Lung (tissue), 12 donors: ENCODE results near the gene DDX56. TPM values are rescaled to one million over a fixed set of nuclear protein-coding genes. Genes with fewer than 3 reads are reported as not detected.

Experiments used
- ATAC-seq: fragments of 200-7000 bp; cut with Tn5 transposase; one replicate; pipeline ENCODE4 v1.9.1; 2020; ENCODE audit warnings: moderate number of reproducible peaks; ENCODE audit not compliant: insufficient read depth, low FRiP score
- DNase-seq, 3 donors: peaks; one replicate each; pipeline ENCODE4 v3.0.0-alpha.2; 2013 to 2017
- H3K27ac ChIP-seq, 2 donors: one replicate each; pipeline ENCODE4 v1.5.1; 2013; ENCODE audit warnings: mild to moderate bottlenecking in 2 of 2, moderate library complexity in 2 of 2, control low read depth in 1 of 2, inconsistent platforms in 1 of 2, low read depth in 1 of 2, low read length in 1 of 2
- H3K27me3 ChIP-seq, 3 donors: one replicate each; pipeline ENCODE4 v1.5.1; 2013; ENCODE audit warnings: low read length in 2 of 3; ENCODE audit not compliant: control insufficient read depth in 3 of 3, insufficient read depth in 3 of 3
- H3K36me3 ChIP-seq, 4 donors: one replicate each; pipeline ENCODE4 v1.5.1; 2013; ENCODE audit warnings: low read length in 4 of 4, mild to moderate bottlenecking in 1 of 4, moderate library complexity in 1 of 4; ENCODE audit not compliant: control insufficient read depth in 4 of 4, insufficient read depth in 4 of 4
- H3K4me1 ChIP-seq, 5 donors: one replicate each; pipeline ENCODE4 v1.5.1; 2013; ENCODE audit warnings: low read length in 5 of 5, mild to moderate bottlenecking in 2 of 5, moderate library complexity in 1 of 5; ENCODE audit not compliant: control insufficient read depth in 5 of 5, insufficient read depth in 5 of 5
- H3K4me3 ChIP-seq: one replicate; pipeline ENCODE4 v1.5.1; 2013; ENCODE audit warnings: mild to moderate bottlenecking, control low read depth, moderate library complexity
- H3K9ac ChIP-seq, 2 donors: one replicate each; pipeline ENCODE4 v1.5.1; 2013; ENCODE audit warnings: low read length in 2 of 2, control low read depth in 1 of 2; ENCODE audit not compliant: insufficient read depth in 1 of 2
- H3K9me3 ChIP-seq, 4 donors: one replicate each; pipeline ENCODE4 v1.5.1; 2013; ENCODE audit warnings: low read length in 3 of 4, mild to moderate bottlenecking in 1 of 4, moderate library complexity in 1 of 4; ENCODE audit not compliant: control insufficient read depth in 4 of 4, insufficient read depth in 3 of 4
- WGBS, 2 donors: extraction: QIAGEN DNeasy Blood & Tissue Kit; methylation state at CpG; one replicate each; pipeline ENCODE4 v1.1.7; 2013; 5-methylcytosine and 5-hydroxymethylcytosine counted together
- polyA plus RNA-seq, 2 donors: library from polyadenylated mRNA; stranded (reverse); fragments of 200-250 nt; gene quantifications; one replicate each; pipeline ENCODE4 v1.2.1, GENCODE V29; 2013
- total RNA-seq, 2 donors: library from RNA; depleted of rRNA in 1 of 2; stranded (reverse); fragments of >200 nt in 1 of 2; gene quantifications; one replicate each; pipeline ENCODE4 v1.2.1, GENCODE V29; 2014 to 2021
- TF ChIP-seq, protein P1 (sequence below): IDR thresholded peaks from 2 replicates; pipeline ENCODE4 v1.5.1; 2012; ENCODE audit warnings: mild to moderate bottlenecking; ENCODE audit errors: control extremely low read depth, extremely low read depth
- donor health status: control.
- donor health status: control.
- donor health status: Bipolar disorder and iron deficiency.
- donor health status: healthy.
- donor health status: DM: yes; HTN: yes; CAD: no.

DDX56 gene
- total and polyA plus RNA-seq, 4 donors, result 45.9 to 67.5 (median 58.2) TPM

DNA sequence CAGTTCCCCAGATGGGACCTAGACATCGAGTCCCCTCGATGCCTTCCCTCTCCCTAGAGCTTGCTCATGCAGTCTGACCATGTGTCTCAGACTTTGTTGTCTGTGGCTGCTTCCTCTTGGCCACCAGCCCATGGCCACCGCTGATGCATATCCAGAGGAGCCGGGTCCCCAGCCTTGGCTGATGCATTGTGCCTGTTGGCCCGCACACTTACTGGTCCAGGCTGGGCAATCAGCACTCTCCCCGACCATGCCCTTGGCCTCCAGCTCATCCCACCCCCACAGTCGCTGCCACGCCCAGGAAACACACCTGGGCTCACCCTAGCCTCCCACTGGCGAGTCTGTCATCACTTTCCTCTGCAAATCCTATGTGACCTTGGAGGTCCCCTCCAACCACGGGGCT lies 42.7 kb downstream of the DDX56 start:
- Histone ChIP-seq H3K9me3 (peaks cover 0 to 9% (median 0%) of the 10 kb centered on the region in 4 donors), H3K36me3 (no peaks in the 10 kb centered on the region), H3K4me1 (peaks cover 0 to 15% (median 0%) of the 10 kb centered on the region in 5 donors), H3K9ac (no peak overlapping the region), H3K27ac (no peak overlapping the region), H3K4me3 (no peak overlapping the region), H3K27me3 (no peaks in the 10 kb centered on the region)
- TF ChIP-seq, protein P1, sequence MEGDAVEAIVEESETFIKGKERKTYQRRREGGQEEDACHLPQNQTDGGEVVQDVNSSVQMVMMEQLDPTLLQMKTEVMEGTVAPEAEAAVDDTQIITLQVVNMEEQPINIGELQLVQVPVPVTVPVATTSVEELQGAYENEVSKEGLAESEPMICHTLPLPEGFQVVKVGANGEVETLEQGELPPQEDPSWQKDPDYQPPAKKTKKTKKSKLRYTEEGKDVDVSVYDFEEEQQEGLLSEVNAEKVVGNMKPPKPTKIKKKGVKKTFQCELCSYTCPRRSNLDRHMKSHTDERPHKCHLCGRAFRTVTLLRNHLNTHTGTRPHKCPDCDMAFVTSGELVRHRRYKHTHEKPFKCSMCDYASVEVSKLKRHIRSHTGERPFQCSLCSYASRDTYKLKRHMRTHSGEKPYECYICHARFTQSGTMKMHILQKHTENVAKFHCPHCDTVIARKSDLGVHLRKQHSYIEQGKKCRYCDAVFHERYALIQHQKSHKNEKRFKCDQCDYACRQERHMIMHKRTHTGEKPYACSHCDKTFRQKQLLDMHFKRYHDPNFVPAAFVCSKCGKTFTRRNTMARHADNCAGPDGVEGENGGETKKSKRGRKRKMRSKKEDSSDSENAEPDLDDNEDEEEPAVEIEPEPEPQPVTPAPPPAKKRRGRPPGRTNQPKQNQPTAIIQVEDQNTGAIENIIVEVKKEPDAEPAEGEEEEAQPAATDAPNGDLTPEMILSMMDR, result no peak
- WGBS, 2 donors, result 71 to 79% methylated on average over 10 of the region's 10 CpGs
- DNase-seq (no peak), ATAC-seq (no peak)

DNA sequence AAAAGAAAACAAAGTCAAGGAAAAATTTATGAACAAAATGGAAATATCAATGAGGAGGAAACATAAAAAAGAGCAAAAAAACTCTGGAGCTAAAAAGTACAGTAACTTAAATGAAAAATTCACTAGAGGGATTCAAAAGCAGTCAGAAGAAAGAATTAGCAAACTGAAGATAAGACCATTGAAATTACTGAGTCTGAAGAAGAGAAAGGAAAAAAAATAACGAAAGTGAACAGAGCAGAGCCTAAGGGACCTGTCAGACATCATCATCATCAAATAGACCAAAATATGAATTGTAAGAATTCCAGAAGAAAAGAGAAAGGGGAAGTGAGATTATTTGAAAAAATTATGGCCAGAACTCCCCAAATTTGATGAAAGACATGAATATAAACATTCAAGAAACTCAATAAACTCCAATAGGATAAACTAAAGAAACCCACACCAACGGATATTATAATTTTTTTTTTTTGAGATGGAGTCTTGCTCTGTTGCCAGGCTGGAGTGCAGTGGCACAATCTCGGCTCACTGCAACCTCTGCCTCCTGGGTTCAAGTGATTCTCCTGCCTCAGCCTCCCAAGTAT lies 48.8 kb downstream of the DDX56 start:
- Histone ChIP-seq H3K36me3 (no peaks in the 10 kb centered on the region), H3K4me3 (no peak overlapping the region), H3K4me1 (no peaks in the 10 kb centered on the region), H3K9ac (no peak overlapping the region), H3K9me3 (peaks cover 0 to 15% (median 2%) of the 10 kb centered on the region in 4 donors), H3K27me3 (no peaks in the 10 kb centered on the region), H3K27ac (no peak overlapping the region)
- ATAC-seq (no peak), DNase-seq (no peak)
- TF ChIP-seq, protein P1, result no peak
- WGBS, 2 donors, result 87 to 88% methylated on average over 3 of the region's 3 CpGs

DNA sequence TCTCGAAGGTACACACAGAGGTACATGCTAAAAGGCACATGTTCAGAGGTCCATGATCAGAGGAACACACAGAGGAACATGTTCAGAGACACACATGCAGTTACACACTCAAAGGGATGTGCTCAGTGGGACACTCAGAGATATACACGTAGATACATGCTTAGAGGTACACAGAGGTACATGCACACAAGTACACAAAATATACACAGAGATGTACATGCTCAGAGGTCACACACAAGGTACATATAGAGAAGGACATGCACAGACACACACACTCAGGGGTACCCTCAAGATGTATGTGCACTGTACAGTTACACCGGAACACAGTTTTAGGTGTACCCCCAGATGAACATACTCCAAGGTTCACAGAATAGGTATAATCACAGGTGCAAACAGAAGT lies 51.4 kb downstream of the DDX56 start:
- Histone ChIP-seq H3K9me3 (peaks cover 0 to 9% (median 2%) of the 10 kb centered on the region in 4 donors), H3K27ac (no peak overlapping the region), H3K27me3 (no peaks in the 10 kb centered on the region), H3K4me1 (no peaks in the 10 kb centered on the region), H3K36me3 (no peaks in the 10 kb centered on the region), H3K9ac (no peak overlapping the region), H3K4me3 (no peak overlapping the region)
- TF ChIP-seq, protein P1, result no peak
- 85 to 88% methylated on average over 3 of the region's 3 CpGs for WGBS, 2 donors
- ATAC-seq (no peak), DNase-seq (no peak)
